IMR-90 (cell line): ENCODE results near the gene PITPNM3. TPM values are rescaled to one million over a fixed set of nuclear protein-coding genes. Genes with fewer than 3 reads are reported as not detected.
A peak's percentile ranks its signal among the peaks of the same experiment; 100 is the strongest.

Source experiments
- ATAC-seq: fragments of 200-7000 bp; cut with Tn5 transposase; 2 replicates; pipeline ENCODE4 v1.9.1; 2020; ENCODE audit warnings: low read depth, mild to moderate bottlenecking, moderate library complexity
- BruUV-seq: library from RNA; stranded (reverse); fragments of 400-500 nt; replicated peaks from 2 replicates; lab custom pipeline; 2021; lab: Mats Ljungman, UMichigan
- CTCF ChIA-PET: fragments of 300-600 bp; formaldehyde crosslinking; extraction: SDS; loops from one replicate; lab custom pipeline; 2021; ENCODE audit warnings: antibody characterized with exemption; lab: Yijun Ruan, JAX
- POLR2A ChIA-PET: fragments of 300-600 bp; sonication (Branson Sonifier 250); formaldehyde crosslinking; loops from one replicate; lab custom pipeline; 2022; ENCODE audit warnings: antibody characterized with exemption; ENCODE audit not compliant: unreplicated experiment; lab: Charles Lee
- DNase-seq: peaks from one replicate; pipeline ENCODE4 v3.0.0; 2013
- H2AFZ ChIP-seq: replicated peaks from 2 replicates; pipeline ENCODE3; 2013; ENCODE audit warnings: low read length, mild to moderate bottlenecking; ENCODE audit not compliant: poor library complexity
- H2AK5ac ChIP-seq: 2 replicates; pipeline ENCODE4 v1.6.1; 2013; ENCODE audit warnings: low read depth, low read length, inconsistent platforms
- H2AK9ac ChIP-seq: replicated peaks from 2 replicates; pipeline ENCODE3; 2013; ENCODE audit warnings: mild to moderate bottlenecking, low read depth, low read length, moderate library complexity; ENCODE audit not compliant: poor library complexity
- H2BK120ac ChIP-seq: 2 replicates; pipeline ENCODE4 v1.6.1; 2013; ENCODE audit warnings: low read depth, low read length, inconsistent platforms
- H2BK15ac ChIP-seq: 3 replicates; pipeline ENCODE4 v1.6.1; 2013; ENCODE audit warnings: low read depth, low read length, inconsistent platforms
- H2BK20ac ChIP-seq: 2 replicates; pipeline ENCODE4 v1.6.1; 2013; ENCODE audit warnings: low read depth, mild to moderate bottlenecking, inconsistent platforms, low read length, moderate library complexity
- H2BK5ac ChIP-seq: 2 replicates; pipeline ENCODE4 v1.6.1; 2013; ENCODE audit warnings: mild to moderate bottlenecking, low read depth, low read length, inconsistent platforms; ENCODE audit not compliant: poor library complexity, severe bottlenecking
- H3K14ac ChIP-seq: replicated peaks from 2 replicates; pipeline ENCODE4 v1.6.1; 2013; ENCODE audit warnings: low read depth, low read length, inconsistent platforms
- H3K18ac ChIP-seq: 2 replicates; pipeline ENCODE4 v1.6.1; 2013; ENCODE audit warnings: low read depth, low read length, control low read depth
- H3K23ac ChIP-seq: 2 replicates; pipeline ENCODE4 v1.6.1; 2013; ENCODE audit warnings: low read depth, low read length, inconsistent platforms
- H3K27ac ChIP-seq: 2 replicates; pipeline ENCODE4 v1.5.1; 2013; ENCODE audit warnings: mild to moderate bottlenecking, control low read depth, low read length; ENCODE audit not compliant: insufficient read depth
- H3K27me3 ChIP-seq: 2 replicates; pipeline ENCODE4 v1.6.1; 2013; ENCODE audit warnings: low read length; ENCODE audit not compliant: control insufficient read depth, insufficient read depth
- H3K36me3 ChIP-seq: 2 replicates; pipeline ENCODE4 v1.6.1; 2013; ENCODE audit warnings: low read length, mixed read lengths; ENCODE audit not compliant: control insufficient read depth, insufficient read depth
- H3K4ac ChIP-seq: 2 replicates; pipeline ENCODE4 v1.6.1; 2013; ENCODE audit warnings: low read depth, low read length, inconsistent platforms
- H3K4me1 ChIP-seq: 2 replicates; pipeline ENCODE4 v1.6.1; 2013; ENCODE audit warnings: low read length, mixed read lengths; ENCODE audit not compliant: control insufficient read depth, insufficient read depth
- H3K4me2 ChIP-seq: 2 replicates; pipeline ENCODE4 v1.6.1; 2013; ENCODE audit warnings: low read depth, mild to moderate bottlenecking, control low read depth, low read length, moderate library complexity
- H3K4me3 ChIP-seq: 2 replicates; pipeline ENCODE4 v1.5.1; 2013; ENCODE audit warnings: low read depth, mild to moderate bottlenecking, control low read depth, low read length, moderate library complexity; ENCODE audit not compliant: insufficient read depth
- H3K56ac ChIP-seq: 2 replicates; pipeline ENCODE4 v1.6.1; 2013; ENCODE audit warnings: low read length, inconsistent platforms; ENCODE audit not compliant: insufficient read depth; ENCODE audit errors: extremely low read depth
- H3K79me1 ChIP-seq, 2 experiments: 2 replicates each; pipeline ENCODE4 v1.6.1; 2013; ENCODE audit warnings: low read length in 2 of 2, inconsistent platforms in 1 of 2, low read depth in 1 of 2
- H3K9ac ChIP-seq: 2 replicates; pipeline ENCODE4 v1.6.1; 2013; ENCODE audit warnings: low read depth, low read length, control low read depth
- H3K9me1 ChIP-seq: 2 replicates; pipeline ENCODE4 v1.6.1; 2013; ENCODE audit warnings: low read length, inconsistent platforms; ENCODE audit not compliant: insufficient read depth
- H3K9me3 ChIP-seq: 2 replicates; pipeline ENCODE4 v1.6.1; 2013; ENCODE audit warnings: low read length; ENCODE audit not compliant: control insufficient read depth, insufficient read depth
- H4K20me1 ChIP-seq: 2 replicates; pipeline ENCODE4 v1.6.1; 2013; ENCODE audit warnings: low read length, inconsistent platforms; ENCODE audit not compliant: insufficient read depth
- H4K5ac ChIP-seq: 2 replicates; pipeline ENCODE4 v1.6.1; 2013; ENCODE audit warnings: mild to moderate bottlenecking, low read depth, low read length, control low read depth
- H4K8ac ChIP-seq, 2 experiments: 2 replicates each; pipeline ENCODE4 v1.6.1; 2013; ENCODE audit warnings: low read depth in 2 of 2, low read length in 2 of 2, control low read depth in 1 of 2, inconsistent platforms in 1 of 2
- H4K91ac ChIP-seq: 2 replicates; pipeline ENCODE4 v1.6.1; 2013; ENCODE audit warnings: low read depth, low read length, inconsistent platforms; ENCODE audit not compliant: insufficient read depth
- BHLHE40 ChIP-seq: fragments of 150-350 bp; IDR thresholded peaks from 2 replicates; pipeline ENCODE4 v1.6.1; 2016; ENCODE audit warnings: mild to moderate bottlenecking, low read depth, low read length
- CEBPB ChIP-seq: IDR thresholded peaks from 2 replicates; pipeline ENCODE4 v1.6.1; 2012; ENCODE audit warnings: low read depth, low read length, improper control_type of control experiment
- CHD1 ChIP-seq: IDR thresholded peaks from 2 replicates; pipeline ENCODE4 v1.6.1; 2012; ENCODE audit warnings: low read depth, low read length, improper control_type of control experiment
- ELK1 ChIP-seq: fragments of 150-350 bp; IDR thresholded peaks from 2 replicates; pipeline ENCODE4 v1.6.1; 2016; ENCODE audit warnings: low read depth, mild to moderate bottlenecking, low read length, moderate library complexity, borderline replicate concordance
- FOS ChIP-seq: fragments of 150-350 bp; IDR thresholded peaks from 2 replicates; pipeline ENCODE4 v1.6.1; 2016; ENCODE audit warnings: low read depth, low read length
- MAZ ChIP-seq: IDR thresholded peaks from 2 replicates; pipeline ENCODE4 v1.6.1; 2012; ENCODE audit warnings: low read depth, mild to moderate bottlenecking, low read length, improper control_type of control experiment, moderate library complexity, borderline replicate concordance
- NFE2L2 ChIP-seq: fragments of 150-350 bp; IDR thresholded peaks from 2 replicates; pipeline ENCODE4 v1.6.1; 2016; ENCODE audit warnings: low read depth, mild to moderate bottlenecking, low read length
- RFX5 ChIP-seq: IDR thresholded peaks from 2 replicates; pipeline ENCODE4 v1.8.0; 2012; ENCODE audit warnings: low read depth, mild to moderate bottlenecking, low read length, moderate library complexity
- WGBS, 2 experiments: methylation state at CpG; one replicate each; pipeline versions ENCODE4 v1.1.5 to v1.1.7; 2013; ENCODE audit warnings: missing lambda C conversion rate in 2 of 2; ENCODE audit not compliant: insufficient read length in 1 of 2; ENCODE audit errors: extremely low coverage in 2 of 2; 5-methylcytosine and 5-hydroxymethylcytosine counted together
- dilution Hi-C: fragments of 300-500 bp; cut with HindIII; formaldehyde crosslinking; loops from one replicate; pipeline ENCODE4 v1.14.3; 2018; ENCODE audit warnings: low sequenced_read_pairs; ENCODE audit not compliant: unreplicated experiment
- in situ Hi-C: fragments of 300-500 bp; cut with MboI; formaldehyde crosslinking; loops from 3 replicates; pipeline ENCODE4 v1.14.3; 2019; ENCODE audit warnings: low sequenced_read_pairs, inconsistent platforms, mixed read lengths
- intact Hi-C: fragments of 100-400 bp; cut with micrococcal nuclease; formaldehyde crosslinking; loops from 2 replicates; pipeline ENCODE4 v1.10.0; 2022
- polyA plus RNA-seq, 3 experiments: library from polyadenylated mRNA; depleted of rRNA; stranded (reverse); fragments of >200 nt; gene quantifications; 2 replicates each; pipeline ENCODE4 v1.2.3, GENCODE V29; 2012; ENCODE audit warnings: low replicate concordance in 1 of 3
- total RNA-seq: library from RNA; depleted of rRNA; stranded (reverse); fragments of >200 nt; gene quantifications from 2 replicates; pipeline ENCODE4 v1.2.3, GENCODE V29; 2012

The PITPNM3 gene
- total and polyA plus RNA-seq, 2 of the 4 experiments (the other 2 are of a cell fraction): 0.54 to 1.7 TPM

GRCh38 chr17:6575596-6575988 lies 19.2 kb upstream of the PITPNM3 start (continued):
- TF ChIP-seq MAZ (no peak), FOS (no peak), RFX5 (no peak)

DNA sequence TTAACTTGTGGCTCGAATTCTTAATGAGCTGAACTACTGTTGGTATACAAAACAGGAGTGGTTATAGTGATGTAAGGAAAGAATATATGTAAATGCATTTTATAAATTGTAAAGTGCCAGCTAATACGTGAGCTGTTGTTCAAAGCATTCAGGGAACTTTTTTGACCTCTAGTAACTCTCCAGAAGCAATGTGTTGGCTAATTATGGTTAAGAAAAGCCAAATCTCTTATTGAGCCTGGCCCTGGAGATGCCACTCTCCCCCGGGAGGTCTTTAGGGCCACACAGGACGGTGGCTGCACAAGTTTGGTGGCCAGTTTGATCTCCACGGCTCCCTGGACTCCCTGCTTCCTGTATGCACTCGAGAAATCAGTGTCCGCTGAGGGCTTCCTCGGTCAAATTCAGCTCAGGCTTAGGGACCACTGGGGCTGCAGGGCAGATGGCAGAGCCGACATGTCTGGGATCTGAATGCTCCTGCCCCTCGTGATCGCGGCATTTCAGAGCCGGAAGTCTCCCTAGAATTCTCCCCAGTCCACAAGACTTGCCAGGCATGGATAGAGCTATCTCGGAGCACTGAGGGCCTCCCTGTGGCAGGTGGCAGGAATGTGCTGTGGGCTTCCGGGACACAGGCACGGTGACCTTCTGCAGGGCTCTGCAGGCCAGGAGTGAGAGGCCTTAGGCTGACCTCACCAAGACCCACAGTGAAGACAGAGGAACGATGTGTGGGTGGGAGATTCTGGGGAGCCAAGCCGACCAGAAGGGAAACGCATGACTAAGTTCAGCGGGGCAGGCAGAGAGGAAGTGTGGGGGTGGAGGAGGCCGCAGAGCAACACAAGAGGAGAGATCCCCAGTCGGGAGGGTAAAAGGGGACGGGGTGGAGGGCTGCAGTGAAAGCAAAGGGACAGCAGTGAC lies 18.6 kb upstream of the PITPNM3 start:
- TF ChIP-seq CHD1 (no peak), BHLHE40 (peak; percentile 64), MAZ (peak; percentile 62), ELK1 (0 out of 2 replicates have a peak, but pooled peaks have one; percentile 20), NFE2L2 (no peak), CEBPB (no peak)
- Histone ChIP-seq H2AK5ac (peak overlapping the region; percentile 75), H3K4me2 (0 out of 2 replicates have a peak overlapping the region, but pooled peaks have one; percentile 6), H3K36me3 (peaks cover 17% of the 10 kb centered on the region), H3K9me1 (peaks cover 13% of the 10 kb centered on the region; the same call in 1 of the 2 replicates), H2BK120ac (peak overlapping the region; percentile 87; the same call in 1 of the 2 replicates), H3K4me1 (peaks cover 17% of the 10 kb centered on the region), H2BK20ac (peak overlapping the region; percentile 88; the same call in 1 of the 2 replicates), H3K4ac (peak overlapping the region; percentile 73), H2BK5ac (peak overlapping the region; percentile 58), H3K56ac (no peak overlapping the region), H2AK9ac (no peak overlapping the region), H3K27ac (peak overlapping the region; percentile 29; the same call in 1 of the 2 replicates), H2BK15ac (0 out of 3 replicates have a peak overlapping the region, but pooled peaks have one; percentile 17), H3K23ac (peak overlapping the region; percentile 21; the same call in 1 of the 2 replicates), H3K27me3 (no peaks in the 10 kb centered on the region), H2AFZ (peak overlapping the region; percentile 66), H4K5ac (peak overlapping the region; percentile 72; the same call in 1 of the 2 replicates), H4K20me1 (no peaks in the 10 kb centered on the region), H4K8ac (peak overlapping the region; percentile 66 to 74), H3K14ac (peak overlapping the region; percentile 91), H3K9me3 (no peaks in the 10 kb centered on the region), H3K18ac (peak overlapping the region; percentile 49), H3K4me3 (no peak overlapping the region), H3K79me1 (peaks cover 0 to 4% of the 10 kb centered on the region in 2 experiments; a peak in 1 of 4 replicates), H4K91ac (peak overlapping the region; percentile 66), H3K9ac (no peak overlapping the region)
- dilution Hi-C loops (no loop called here), intact Hi-C loops (no loop called here), in situ Hi-C loops (no loop called here)
- 42% methylated on average over 13 of the region's 23 CpGs; no CpG with 5 or more reads in 1 of the 2 experiments for WGBS, 2 experiments
- DNase-seq (peak; percentile 73), ATAC-seq (peak; percentile 77)
- no TSS peak for BruUV-seq
- ChIA-PET POLR2A (no interaction called here), CTCF (no interaction called here)
